Neuronal stem cell (in vitro differentiated cells): ENCODE data around the gene C10orf95.
A peak's percentile ranks its signal among the peaks of the same experiment; 100 is the strongest.

Experiments used
- DNase-seq: peaks from one replicate; pipeline ENCODE4 v3.0.0-alpha.2; 2013; ENCODE audit warnings: low spot score
- H2AFZ ChIP-seq: one replicate; pipeline ENCODE4 v1.6.1; 2013; ENCODE audit warnings: mild to moderate bottlenecking, low read length, inconsistent platforms
- H2AK5ac ChIP-seq: 2 replicates; pipeline ENCODE4 v1.6.1; 2013; ENCODE audit warnings: low read depth, mild to moderate bottlenecking, inconsistent platforms, low read length, moderate library complexity, mixed read lengths
- H2BK120ac ChIP-seq: 2 replicates; pipeline ENCODE4 v1.6.1; 2013; ENCODE audit warnings: low read depth, mild to moderate bottlenecking, inconsistent platforms, low read length, moderate library complexity, mixed read lengths
- H2BK12ac ChIP-seq: one replicate; pipeline ENCODE4 v1.6.1; 2013; ENCODE audit warnings: low read length, inconsistent platforms
- H2BK15ac ChIP-seq: 2 replicates; pipeline ENCODE4 v1.6.1; 2013; ENCODE audit warnings: mild to moderate bottlenecking, low read length, inconsistent platforms, mixed read lengths
- H2BK5ac ChIP-seq: one replicate; pipeline ENCODE4 v1.6.1; 2013; ENCODE audit warnings: inconsistent platforms, mild to moderate bottlenecking, low read length, moderate library complexity
- H3K14ac ChIP-seq: one replicate; pipeline ENCODE4 v1.6.1; 2013; ENCODE audit warnings: low read length, inconsistent platforms
- H3K18ac ChIP-seq: 2 replicates; pipeline ENCODE4 v1.6.1; 2013; ENCODE audit warnings: low read length, inconsistent platforms
- H3K23ac ChIP-seq: 2 replicates; pipeline ENCODE4 v1.6.1; 2013; ENCODE audit warnings: low read depth, mild to moderate bottlenecking, mixed read lengths, low read length, inconsistent platforms; ENCODE audit not compliant: poor library complexity
- H3K27ac ChIP-seq: replicated peaks from 3 replicates; pipeline ENCODE4 v1.5.1; 2013; ENCODE audit warnings: low read length, inconsistent platforms
- H3K27me3 ChIP-seq, 3 experiments: 2 replicates each; pipeline ENCODE4 v1.6.1; 2013; ENCODE audit warnings: low read length in 3 of 3, mild to moderate bottlenecking in 2 of 3, inconsistent platforms in 1 of 3, low read depth in 1 of 3, mixed read lengths in 1 of 3, moderate library complexity in 1 of 3; ENCODE audit not compliant: control insufficient read depth in 3 of 3, insufficient read depth in 3 of 3
- H3K36me3 ChIP-seq, 2 donors: replicated peaks in 1 of 2; 2 replicates each; pipeline ENCODE4 v1.6.1; 2013; ENCODE audit warnings: low read length in 2 of 2; ENCODE audit not compliant: control insufficient read depth in 2 of 2, insufficient read depth in 2 of 2
- H3K4ac ChIP-seq: 2 replicates; pipeline ENCODE4 v1.6.1; 2013; ENCODE audit warnings: inconsistent platforms, mild to moderate bottlenecking, low read length, moderate library complexity
- H3K4me1 ChIP-seq, 2 donors: 1 replicate in 1 of 2; 2 replicates in 1 of 2; pipeline ENCODE4 v1.6.1; 2013; ENCODE audit warnings: low read length in 2 of 2, low read depth in 1 of 2; ENCODE audit not compliant: control insufficient read depth in 2 of 2, insufficient read depth in 1 of 2
- H3K4me2 ChIP-seq: one replicate; pipeline ENCODE4 v1.6.1; 2013; ENCODE audit warnings: mild to moderate bottlenecking, low read length, inconsistent platforms; ENCODE audit not compliant: insufficient read depth, poor library complexity, severe bottlenecking
- H3K4me3 ChIP-seq, 2 donors: 2 replicates each; pipeline ENCODE4 v1.5.1; 2013; ENCODE audit warnings: low read length in 2 of 2, mild to moderate bottlenecking in 2 of 2, inconsistent platforms in 1 of 2, moderate library complexity in 1 of 2
- H3K79me1 ChIP-seq: one replicate; pipeline ENCODE4 v1.6.1; 2013; ENCODE audit warnings: low read depth, mild to moderate bottlenecking, inconsistent platforms, low read length, moderate library complexity
- H3K9ac ChIP-seq: one replicate; pipeline ENCODE4 v1.6.1; 2013; ENCODE audit warnings: mild to moderate bottlenecking, low read depth, low read length, inconsistent platforms; ENCODE audit not compliant: poor library complexity
- H3K9me3 ChIP-seq, 2 donors: replicated peaks in 1 of 2; 2 replicates each; pipeline versions ENCODE3 to v1.6.1; 2013; ENCODE audit warnings: low read length in 2 of 2, mild to moderate bottlenecking in 2 of 2, inconsistent platforms in 1 of 2, low read depth in 1 of 2, mixed read lengths in 1 of 2, moderate library complexity in 1 of 2; ENCODE audit not compliant: control insufficient read depth in 2 of 2, insufficient read depth in 1 of 2
- H4K8ac ChIP-seq: one replicate; pipeline ENCODE4 v1.6.1; 2013; ENCODE audit warnings: low read depth, mild to moderate bottlenecking, inconsistent platforms, low read length, moderate library complexity
- H4K91ac ChIP-seq: one replicate; pipeline ENCODE4 v1.6.1; 2013; ENCODE audit warnings: low read length, low read depth, mild to moderate bottlenecking, inconsistent platforms; ENCODE audit not compliant: poor library complexity
- WGBS, 2 donors: extraction: QIAGEN DNeasy Blood & Tissue Kit; methylation state at CpG; one replicate each; pipeline ENCODE4 v1.1.7; 2013; ENCODE audit warnings: missing lambda C conversion rate in 2 of 2, mixed read lengths in 1 of 2; ENCODE audit not compliant: insufficient read length in 2 of 2, insufficient replicate concordance in 1 of 2; ENCODE audit errors: extremely low coverage in 2 of 2; 5-methylcytosine and 5-hydroxymethylcytosine counted together

C10orf95 gene

DNA sequence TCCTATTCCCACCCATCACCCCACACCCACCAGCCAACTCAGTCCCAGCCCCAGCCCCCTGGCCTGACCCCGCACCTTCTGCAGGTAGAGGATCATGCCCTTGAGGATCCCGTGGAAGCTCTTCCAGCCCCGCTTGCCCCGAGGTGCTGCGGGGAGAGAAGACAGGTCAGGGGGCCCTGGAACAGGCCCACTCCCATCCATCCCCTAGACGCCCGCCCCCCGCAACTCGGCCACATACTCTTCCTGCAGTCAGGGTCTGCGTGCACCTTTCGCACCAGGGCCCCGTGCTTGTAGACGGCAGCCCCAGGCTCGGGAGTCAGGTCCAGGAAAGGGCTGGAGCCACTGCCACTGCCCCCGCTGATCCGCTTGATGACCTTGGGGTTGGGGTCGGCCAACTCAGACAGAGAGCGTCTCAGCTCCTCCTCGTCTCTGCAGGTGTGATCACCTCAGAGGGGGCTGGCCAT, 46.2 kb downstream of the C10orf95 start:
- Histone ChIP-seq H3K18ac (no peak overlapping the region), H2BK5ac (no peak overlapping the region), H3K36me3 (peaks cover 0 to 40% of the 10 kb centered on the region in 2 donors), H3K79me1 (no peaks in the 10 kb centered on the region), H3K4me2 (no peak overlapping the region), H3K4me3 (no peak overlapping the region), H2AFZ (no peak overlapping the region), H3K27ac (no peak overlapping the region), H3K27me3 (peaks cover 0 to 34% (median 20%) of the 10 kb centered on the region in 3 experiments), H4K91ac (no peak overlapping the region), H2BK15ac (no peak overlapping the region), H4K8ac (no peak overlapping the region), H2BK12ac (no peak overlapping the region), H3K4ac (peak overlapping the region; percentile 53), H3K4me1 (peaks cover 12 to 17% of the 10 kb centered on the region in 2 donors), H3K23ac (peak overlapping the region; percentile 73), H3K14ac (peak overlapping the region; percentile 89), H3K9me3 (peaks cover 0 to 5% of the 10 kb centered on the region in 2 donors), H2AK5ac (peak overlapping the region; percentile 94), H3K9ac (no peak overlapping the region), H2BK120ac (no peak overlapping the region)
- WGBS, 2 donors, result no CpG with 5 or more reads among the region's 19 CpGs
- no peak for DNase-seq

DNA sequence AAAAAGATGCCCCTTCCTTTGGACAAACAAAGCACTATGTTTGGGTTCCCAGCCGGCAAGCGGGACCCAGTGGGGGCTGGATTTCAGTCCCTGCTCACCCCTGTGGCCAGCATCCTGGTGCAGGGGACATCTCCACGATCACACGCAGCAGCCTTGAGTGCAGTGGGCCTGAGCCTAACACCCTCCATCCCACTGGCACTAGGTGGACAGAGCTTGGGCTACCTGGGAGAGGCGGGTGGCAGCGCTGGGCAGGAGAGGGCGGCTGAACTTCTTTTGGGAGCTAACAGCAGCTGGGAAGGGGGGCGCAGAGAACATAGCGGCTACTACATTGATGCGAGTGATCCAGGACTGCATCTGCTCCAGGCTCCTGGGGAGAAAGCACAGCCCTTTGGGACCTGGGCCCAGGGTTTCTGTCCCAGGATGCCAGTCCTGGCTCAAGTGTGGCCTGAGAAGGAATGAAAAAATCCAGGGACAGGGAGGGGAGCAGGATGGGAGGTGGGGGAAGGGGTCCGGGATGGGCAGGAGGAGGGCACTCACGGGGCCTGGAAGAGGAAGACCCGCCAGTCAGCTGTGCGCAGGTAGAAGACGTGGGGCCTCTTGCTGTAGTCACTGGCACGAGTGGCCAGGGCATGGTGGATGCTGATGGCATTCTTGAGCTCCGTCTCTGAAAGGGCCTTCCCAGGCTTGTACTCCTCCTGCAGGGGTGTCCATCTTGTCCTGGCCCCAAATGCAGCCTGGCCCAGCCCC, 46.8 kb downstream of the C10orf95 start:
- Histone ChIP-seq H3K79me1 (no peaks in the 10 kb centered on the region), H3K14ac (no peak overlapping the region), H2BK15ac (no peak overlapping the region), H2BK5ac (no peak overlapping the region), H3K4me1 (peaks cover 10 to 16% of the 10 kb centered on the region in 2 donors), H2AFZ (no peak overlapping the region), H3K9ac (peak overlapping the region; percentile 44), H2BK12ac (peak overlapping the region; percentile 16), H3K36me3 (peaks cover 0 to 43% of the 10 kb centered on the region in 2 donors), H3K18ac (no peak overlapping the region), H4K8ac (no peak overlapping the region), H4K91ac (peak overlapping the region; percentile 53), H3K4me2 (no peak overlapping the region), H2AK5ac (no peak overlapping the region), H3K4me3 (no peak overlapping the region), H3K23ac (no peak overlapping the region), H3K4ac (no peak overlapping the region), H3K27me3 (peaks cover 0 to 28% (median 14%) of the 10 kb centered on the region in 3 experiments), H3K27ac (no peak overlapping the region), H2BK120ac (no peak overlapping the region), H3K9me3 (peaks cover 0 to 5% of the 10 kb centered on the region in 2 donors)
- WGBS, 2 donors, result no CpG with 5 or more reads among the region's 17 CpGs
- DNase-seq, result no peak

DNA sequence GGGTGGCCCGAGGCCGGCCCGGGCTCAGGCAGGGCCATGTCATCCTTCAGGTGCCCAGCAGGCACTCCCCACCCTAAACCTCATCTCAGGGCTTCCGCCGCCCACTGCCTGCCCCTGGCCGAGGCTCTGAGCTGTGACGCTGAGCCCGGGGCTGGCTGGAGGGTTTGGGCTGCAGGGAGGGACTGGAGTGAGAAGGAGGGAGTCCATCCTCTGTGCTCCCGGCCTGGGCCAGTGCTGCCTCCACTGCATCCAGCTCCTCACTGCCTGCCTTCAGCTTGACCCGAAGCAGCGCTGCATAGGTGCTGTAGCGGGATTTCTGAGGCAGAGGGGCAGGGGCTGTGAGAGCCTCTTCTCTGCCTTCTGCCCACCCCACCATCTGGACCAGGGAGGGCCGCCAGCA, 48.2 kb downstream of the C10orf95 start:
- H2AFZ ChIP-seq, result no peak overlapping the region
- H2BK12ac ChIP-seq, result no peak overlapping the region
- peaks cover 4 to 14% of the 10 kb centered on the region in 2 donors for H3K4me1 ChIP-seq
- H3K23ac ChIP-seq, result no peak overlapping the region
- H3K36me3 ChIP-seq, result peaks cover 0 to 50% of the 10 kb centered on the region in 2 donors
- no peak overlapping the region for H4K91ac ChIP-seq
- H3K27ac ChIP-seq, result no peak overlapping the region
- H3K9ac ChIP-seq, result peak overlapping the region; percentile 70
- no peak for DNase-seq
- no peak overlapping the region for H3K14ac ChIP-seq
- no peak overlapping the region for H2BK5ac ChIP-seq
- H2AK5ac ChIP-seq, result no peak overlapping the region
- peaks cover 0 to 15% (median 7%) of the 10 kb centered on the region in 3 experiments for H3K27me3 ChIP-seq
- no peak overlapping the region for H3K18ac ChIP-seq
- H3K4ac ChIP-seq, result no peak overlapping the region
- no peak overlapping the region for H3K4me3 ChIP-seq
- no peak overlapping the region for H4K8ac ChIP-seq
- no CpG with 5 or more reads among the region's 13 CpGs for WGBS, 2 donors
- H2BK120ac ChIP-seq, result no peak overlapping the region
- H2BK15ac ChIP-seq, result no peak overlapping the region
- H3K4me2 ChIP-seq, result no peak overlapping the region
- peaks cover 1% of the 10 kb centered on the region for H3K79me1 ChIP-seq
- H3K9me3 ChIP-seq, result peaks cover 0 to 2% of the 10 kb centered on the region in 2 donors

DNA sequence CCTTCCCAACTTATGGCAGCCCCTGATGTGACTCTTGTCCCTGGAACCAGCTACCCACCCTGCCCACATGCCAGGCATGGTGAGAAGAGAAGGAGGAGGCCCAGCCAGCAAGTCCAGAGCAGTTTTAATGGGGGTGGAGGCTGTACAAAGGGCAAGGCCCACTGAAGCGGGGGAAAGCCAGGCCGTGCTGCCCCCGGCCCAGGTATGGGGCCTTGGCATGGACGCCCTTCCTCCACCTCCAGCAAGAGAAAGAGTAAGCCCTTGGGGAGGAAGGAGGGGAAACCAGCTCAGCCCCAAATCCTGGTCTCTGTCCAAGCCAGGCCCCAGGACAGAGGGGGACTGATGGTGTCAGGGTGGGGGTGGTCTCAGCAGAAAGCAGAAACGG, 48.8 kb downstream of the C10orf95 start:
- no peak overlapping the region for H4K8ac ChIP-seq
- no peak overlapping the region for H2BK5ac ChIP-seq
- H3K4me2 ChIP-seq, result no peak overlapping the region
- no peak overlapping the region for H3K27ac ChIP-seq
- no peak overlapping the region for H3K18ac ChIP-seq
- H3K79me1 ChIP-seq, result peaks cover 1% of the 10 kb centered on the region
- H2BK12ac ChIP-seq, result no peak overlapping the region
- H3K23ac ChIP-seq, result no peak overlapping the region
- no peak overlapping the region for H3K9ac ChIP-seq
- H3K4me1 ChIP-seq, result peaks cover 4 to 12% of the 10 kb centered on the region in 2 donors
- no peak overlapping the region for H3K14ac ChIP-seq
- no CpG with 5 or more reads among the region's 5 CpGs for WGBS, 2 donors
- H2AFZ ChIP-seq, result no peak overlapping the region
- H3K9me3 ChIP-seq, result no peaks in the 10 kb centered on the region
- H3K4me3 ChIP-seq, result no peak overlapping the region
- H2BK15ac ChIP-seq, result no peak overlapping the region
- peaks cover 0 to 9% (median under 1%) of the 10 kb centered on the region in 3 experiments for H3K27me3 ChIP-seq
- DNase-seq, result no peak
- no peak overlapping the region for H2BK120ac ChIP-seq
- H2AK5ac ChIP-seq, result no peak overlapping the region
- H3K36me3 ChIP-seq, result peaks cover 0 to 57% of the 10 kb centered on the region in 2 donors
- no peak overlapping the region for H4K91ac ChIP-seq
- H3K4ac ChIP-seq, result no peak overlapping the region
